GM12872 (cell line): Measurements from ENCODE around the gene ATR.

ENCODE experiments used
- TF ChIP-seq, protein P1 (sequence below): IDR thresholded peaks from 3 replicates; pipeline ENCODE4 v1.5.1; 2011; ENCODE audit warnings: low read depth, mild to moderate bottlenecking, low read length, moderate library complexity; ENCODE audit not compliant: insufficient read depth

The ATR gene

DNA sequence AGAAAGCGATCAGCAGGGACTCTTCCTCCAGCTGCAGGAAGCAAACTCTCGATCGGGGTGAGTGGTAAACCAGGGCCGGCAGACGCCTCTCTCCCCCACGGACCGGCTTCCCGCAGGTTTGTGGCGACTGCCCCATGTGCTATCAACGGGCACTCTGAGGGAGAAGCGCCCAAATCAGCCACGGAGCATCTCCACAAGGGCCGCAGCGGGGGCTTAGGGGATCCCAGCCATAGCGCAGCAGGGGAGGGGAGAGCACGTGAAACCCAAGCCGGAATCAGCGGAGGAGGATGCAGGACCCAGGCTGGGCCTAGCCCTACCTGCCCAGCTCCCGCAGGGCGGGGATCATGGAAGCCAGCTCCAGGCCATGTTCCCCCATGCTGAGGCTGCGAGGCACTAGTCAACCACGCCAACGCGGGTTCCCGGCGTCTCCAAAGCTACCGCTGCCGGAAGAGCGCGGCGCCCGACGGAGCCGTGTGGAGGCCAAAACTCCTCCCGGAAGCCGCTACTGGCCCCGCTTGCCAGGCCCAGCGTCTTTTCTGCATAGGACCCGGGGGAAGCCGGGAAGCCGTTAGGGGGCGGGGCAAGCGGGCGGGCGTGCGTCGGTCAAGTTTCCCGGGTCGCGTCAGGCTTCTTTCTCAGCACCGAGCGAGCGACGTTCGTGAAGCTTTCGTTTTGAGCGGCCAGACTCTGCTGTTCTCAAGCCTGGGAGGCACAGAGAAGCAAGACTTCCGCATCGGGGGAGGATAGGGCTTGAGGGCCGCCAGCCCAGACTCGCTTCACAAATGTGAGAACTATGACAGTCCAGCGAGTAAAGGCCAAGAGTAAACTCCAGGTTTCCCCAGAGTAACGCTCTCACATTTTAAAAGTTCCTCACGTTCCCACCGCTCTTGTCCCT is at the start of gene ATR:
TSS of gene ATR (minus strand) at position 405 of the 895 bp plus-strand sequence. CDS start at position 376, 29 bp downstream.
- TF ChIP-seq, protein P1, sequence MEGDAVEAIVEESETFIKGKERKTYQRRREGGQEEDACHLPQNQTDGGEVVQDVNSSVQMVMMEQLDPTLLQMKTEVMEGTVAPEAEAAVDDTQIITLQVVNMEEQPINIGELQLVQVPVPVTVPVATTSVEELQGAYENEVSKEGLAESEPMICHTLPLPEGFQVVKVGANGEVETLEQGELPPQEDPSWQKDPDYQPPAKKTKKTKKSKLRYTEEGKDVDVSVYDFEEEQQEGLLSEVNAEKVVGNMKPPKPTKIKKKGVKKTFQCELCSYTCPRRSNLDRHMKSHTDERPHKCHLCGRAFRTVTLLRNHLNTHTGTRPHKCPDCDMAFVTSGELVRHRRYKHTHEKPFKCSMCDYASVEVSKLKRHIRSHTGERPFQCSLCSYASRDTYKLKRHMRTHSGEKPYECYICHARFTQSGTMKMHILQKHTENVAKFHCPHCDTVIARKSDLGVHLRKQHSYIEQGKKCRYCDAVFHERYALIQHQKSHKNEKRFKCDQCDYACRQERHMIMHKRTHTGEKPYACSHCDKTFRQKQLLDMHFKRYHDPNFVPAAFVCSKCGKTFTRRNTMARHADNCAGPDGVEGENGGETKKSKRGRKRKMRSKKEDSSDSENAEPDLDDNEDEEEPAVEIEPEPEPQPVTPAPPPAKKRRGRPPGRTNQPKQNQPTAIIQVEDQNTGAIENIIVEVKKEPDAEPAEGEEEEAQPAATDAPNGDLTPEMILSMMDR: no peak

DNA sequence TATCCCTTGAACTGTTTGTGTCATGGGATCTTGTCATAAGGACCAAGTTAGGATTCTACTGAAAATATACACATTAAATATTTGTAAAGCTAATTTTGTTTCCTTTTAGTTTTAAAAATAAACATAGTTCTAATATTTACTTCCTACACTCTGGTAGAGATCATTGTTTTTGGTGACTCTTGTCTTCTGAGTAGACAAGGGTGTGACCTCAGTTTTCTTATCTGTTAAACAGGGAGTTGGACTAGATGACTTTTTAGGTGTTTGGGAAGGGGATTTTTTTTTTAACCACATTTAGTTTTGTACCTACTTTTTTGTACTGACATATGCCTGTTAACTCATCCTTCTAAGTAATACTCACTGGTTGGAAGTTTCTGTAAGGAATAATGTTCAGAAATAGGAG is 48.4 kb upstream of the ATR start:
- TF ChIP-seq, protein P1: no peak

- TF ChIP-seq, protein P1: no peak
These were observed 46.6 kb upstream of the ATR start for GRCh38 chr3:142625153-142625440.

DNA sequence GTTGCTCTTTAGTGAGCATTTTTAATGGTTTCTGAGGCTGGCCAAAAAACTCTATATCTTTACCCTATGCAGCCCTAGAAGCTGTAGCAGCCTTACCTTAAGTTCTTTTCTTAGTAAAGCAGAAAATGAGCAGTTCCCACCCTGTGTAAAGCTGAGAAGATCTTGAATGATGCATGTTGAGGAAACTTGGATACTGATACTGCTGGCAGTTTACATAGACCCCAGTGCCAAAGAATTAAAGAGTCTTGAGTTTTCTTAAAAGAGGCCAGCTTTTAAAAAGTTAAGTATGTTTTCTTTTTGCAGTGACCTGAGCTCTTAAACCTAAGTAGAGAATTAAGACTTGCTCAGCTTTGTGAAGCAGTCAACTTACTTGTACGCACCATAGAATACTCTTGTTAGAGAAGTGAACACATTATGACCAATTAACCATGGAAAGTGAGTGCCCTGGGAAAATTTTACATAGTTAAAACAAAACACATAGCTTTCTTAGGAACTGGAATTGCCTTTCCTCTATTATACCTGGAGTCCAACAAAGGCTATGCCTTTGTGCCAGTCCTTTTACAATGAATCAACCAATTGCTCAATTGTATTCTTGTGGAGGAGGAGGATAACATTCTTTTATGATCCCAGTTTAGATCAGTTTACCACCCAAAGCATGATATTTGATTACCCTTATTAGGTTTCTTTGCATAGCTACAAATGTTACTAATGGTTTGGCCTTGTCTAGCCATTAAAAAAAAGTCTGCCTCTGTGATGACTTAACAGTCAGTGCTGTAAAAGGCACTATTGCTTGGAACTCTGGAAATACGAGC is 46.0 kb upstream of the ATR start:
- TF ChIP-seq, protein P1: no peak

DNA sequence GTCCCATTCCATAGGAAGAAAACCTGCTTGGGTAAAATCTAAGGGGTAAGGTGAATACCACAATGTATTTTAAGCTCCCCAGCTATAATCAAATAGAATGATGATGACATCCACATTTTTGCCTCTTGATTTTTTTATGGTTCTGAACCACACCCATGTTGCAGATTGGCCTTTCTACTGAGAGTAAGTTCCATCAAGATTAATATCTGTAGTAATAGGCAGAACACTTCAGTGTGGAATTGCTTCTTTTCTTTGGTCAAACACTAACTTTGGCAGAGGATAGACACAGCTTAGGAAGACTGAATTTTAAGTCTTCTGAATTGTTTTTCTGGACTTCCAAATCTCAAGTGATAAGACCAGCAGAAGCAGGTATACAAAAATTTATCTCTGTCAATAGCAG is 44.7 kb upstream of the ATR start:
- TF ChIP-seq, protein P1: no peak

- TF ChIP-seq, protein P1: no peak
These were observed 43.9 kb upstream of the ATR start for GRCh38 chr3:142622405-142622804.

GRCh38 chr3:142618917-142619461 is 40.5 kb upstream of the ATR start:
- TF ChIP-seq, protein P1: no peak
